Glomerular visceral epithelial cell (primary cell): Measurements from ENCODE around the gene NAIF1.
"Not testable (repeated sequence)": the region's sequence is repeated elsewhere in the genome, so short reads cannot be mapped to it uniquely, and the experiment has no call there.

Experiments
- DNase-seq: peaks from one replicate; pipeline ENCODE4 v3.0.0-alpha.2; 2016; ENCODE audit errors: extremely low spot score

NAIF1 gene

GRCh38 chr9:128087262-128087661 is 20.1 kb upstream of the NAIF1 start:
- DNase-seq, result no peak

- no peak for DNase-seq
These were observed 18.8 kb upstream of the NAIF1 start for GRCh38 chr9:128085943-128086342.

GRCh38 chr9:128084746-128085145 is 17.6 kb upstream of the NAIF1 start:
- DNase-seq, result no peak

GRCh38 chr9:128082151-128082550 is 15.0 kb upstream of the NAIF1 start:
- no peak for DNase-seq

DNA sequence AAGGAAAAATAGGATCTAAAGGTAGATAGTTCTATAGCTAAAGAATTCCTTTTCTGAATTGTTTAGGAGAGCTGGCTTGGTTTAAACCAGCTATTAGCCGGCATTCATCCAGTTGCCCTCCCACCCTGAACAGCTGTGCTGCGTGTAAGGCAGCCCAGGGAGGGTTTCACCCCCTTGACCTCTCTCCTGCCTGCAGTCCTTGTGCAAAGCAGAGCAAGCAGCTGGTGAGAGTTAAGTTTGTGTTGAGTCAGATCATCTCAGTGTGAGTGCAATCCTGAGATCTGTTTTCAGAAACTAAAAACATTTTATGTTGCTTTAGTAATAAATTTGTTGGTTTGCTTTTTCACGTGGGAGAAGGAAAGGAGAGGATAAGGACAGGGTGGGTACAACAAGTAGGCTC is 13.9 kb upstream of the NAIF1 start:
- DNase-seq, result no peak

DNA sequence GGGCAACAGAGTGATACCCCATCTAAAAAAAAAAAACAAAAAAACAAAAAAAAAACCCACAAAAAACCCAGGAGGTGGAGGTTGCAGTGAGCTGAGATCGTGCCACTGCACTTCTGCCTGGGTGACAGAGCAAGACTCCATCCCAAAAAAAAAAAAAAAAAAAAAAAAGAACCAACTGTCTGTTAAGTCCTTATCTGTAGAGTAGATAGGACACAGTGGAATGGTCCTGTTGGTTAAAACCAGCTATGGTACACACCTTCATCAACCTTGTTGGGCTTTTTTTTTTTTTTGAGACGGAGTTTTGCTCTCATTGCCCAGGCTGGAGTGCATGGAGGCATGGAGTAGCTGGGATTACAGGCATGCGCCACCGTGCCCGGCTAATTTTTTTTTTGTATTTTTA is 13.1 kb upstream of the NAIF1 start:
- DNase-seq, result no peak

GRCh38 chr9:128078504-128079434 is 11.6 kb upstream of the NAIF1 start:
- peak; percentile 48 for DNase-seq

- no peak for DNase-seq
These were observed 10.9 kb upstream of the NAIF1 start for GRCh38 chr9:128077847-128078503.

- no peak for DNase-seq
These were observed 6.2 kb upstream of the NAIF1 start for GRCh38 chr9:128073253-128073886.

DNA sequence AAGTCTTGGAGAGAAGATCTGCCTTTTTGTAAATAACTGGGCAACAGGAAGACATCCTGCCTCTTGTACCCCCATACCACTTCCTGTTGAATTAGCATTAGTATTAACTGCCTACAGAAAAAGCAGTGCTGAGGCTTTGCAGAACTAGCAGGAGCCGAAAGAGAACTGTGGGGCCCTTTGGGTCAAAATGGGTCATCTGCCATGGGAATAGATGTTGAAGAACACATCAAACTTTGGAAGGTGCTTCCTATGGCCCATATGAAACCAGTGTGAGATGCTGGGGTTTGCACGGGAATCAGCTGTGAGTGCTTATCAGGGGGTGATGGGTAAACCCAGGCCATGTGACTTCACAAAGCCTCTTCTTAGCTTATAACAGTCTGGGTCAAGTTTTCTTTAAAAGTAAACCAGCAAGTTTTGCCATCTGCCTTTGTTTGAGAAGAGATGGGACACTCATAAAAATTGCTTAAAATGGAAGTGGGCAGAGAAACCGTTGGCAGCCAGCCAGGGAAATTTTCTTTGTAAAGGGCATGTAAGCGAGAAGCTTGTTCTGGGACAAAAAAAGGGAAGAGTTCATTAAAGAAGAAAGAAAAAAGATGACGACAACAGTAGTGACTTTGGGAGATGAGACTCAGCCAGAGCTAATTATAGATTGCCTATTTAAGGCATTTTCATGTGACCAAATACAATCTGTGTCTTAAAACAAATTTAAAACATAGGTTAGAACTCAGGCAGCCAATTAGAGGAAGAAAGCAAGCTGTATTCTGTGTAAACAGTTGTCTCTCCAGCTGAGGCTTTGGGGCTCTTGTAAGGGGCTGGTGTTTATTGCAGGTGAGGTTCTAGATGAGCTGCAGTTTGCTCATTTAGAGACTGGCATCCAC is 5.3 kb upstream of the NAIF1 start:
- peak; percentile 50 for DNase-seq

DNA sequence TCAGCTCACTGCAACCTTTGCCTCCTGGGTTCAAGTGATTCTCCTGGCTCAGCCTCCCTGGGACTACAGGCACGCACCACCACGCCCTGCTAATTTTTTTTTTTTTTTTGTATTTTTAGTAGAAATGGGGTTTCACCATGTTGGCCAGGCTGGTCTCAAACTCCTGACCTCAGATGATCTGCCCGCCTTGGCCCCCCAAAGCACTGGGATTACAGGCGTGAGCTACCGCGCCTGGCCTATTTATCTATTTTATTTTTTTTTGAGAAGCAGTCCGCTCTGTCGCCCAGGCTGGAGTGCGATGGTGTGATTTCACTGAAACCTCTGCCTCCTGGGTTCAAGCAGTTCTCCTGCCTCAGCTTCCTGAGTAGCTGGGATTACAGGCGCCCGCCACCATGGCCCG is 4.4 kb upstream of the NAIF1 start:
- not testable (repeated sequence) for DNase-seq

- DNase-seq, result no peak
These were observed 3.8 kb upstream of the NAIF1 start for GRCh38 chr9:128070874-128071273.

- DNase-seq, result peak; percentile 19
These were observed 1.5 kb upstream of the NAIF1 start for GRCh38 chr9:128068386-128069205.

GRCh38 chr9:128067645-128068385 is 695 bp upstream of the NAIF1 start, which contains the start of gene SLC25A25:
TSS of gene SLC25A25 (plus strand) at chr9:128068232. CDS start at chr9:128068320, 88 bp downstream.
- peak; percentile 100 for DNase-seq

DNA sequence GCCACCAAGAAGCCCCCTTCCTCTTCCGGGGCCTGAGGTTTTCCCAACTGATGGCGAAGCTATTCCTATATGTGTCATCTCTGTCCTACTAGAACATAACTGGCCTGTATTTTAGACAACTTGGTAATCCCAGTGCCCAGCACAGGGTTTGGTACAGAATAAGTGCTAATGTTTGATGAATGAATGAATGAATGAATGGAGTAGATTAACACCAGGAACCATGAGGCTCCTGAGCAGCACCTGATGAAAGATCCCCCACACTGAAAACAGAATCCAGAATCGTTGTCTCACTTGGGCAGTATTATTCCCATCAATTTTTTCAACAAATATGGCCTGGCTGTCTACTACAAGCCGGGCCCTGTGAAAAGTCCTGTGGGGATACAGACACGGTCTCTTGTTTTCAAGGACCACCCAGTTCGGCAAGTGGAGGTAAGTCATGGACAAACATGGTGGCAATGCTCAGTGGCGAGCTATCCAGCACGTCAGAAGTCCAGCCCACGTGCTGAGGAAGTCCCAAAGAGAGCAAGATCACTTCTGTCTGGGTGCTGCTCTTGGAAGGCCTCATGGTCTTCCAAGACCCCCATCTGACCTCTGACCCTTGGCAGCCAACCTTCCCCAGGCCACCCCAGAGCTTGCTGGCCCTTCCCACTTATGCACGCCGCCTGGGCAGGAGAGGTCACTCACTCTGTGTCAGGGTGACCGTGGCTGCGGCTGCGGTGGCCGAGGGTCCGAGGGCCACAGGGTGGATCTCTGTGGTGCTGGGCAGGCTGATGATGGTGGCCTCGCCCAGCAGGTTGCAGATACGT is 1.0 kb downstream of the NAIF1 start:
- DNase-seq, result no peak

- DNase-seq, result no peak
These were observed 4.0 kb downstream of the NAIF1 start for GRCh38 chr9:128062846-128063831.

DNA sequence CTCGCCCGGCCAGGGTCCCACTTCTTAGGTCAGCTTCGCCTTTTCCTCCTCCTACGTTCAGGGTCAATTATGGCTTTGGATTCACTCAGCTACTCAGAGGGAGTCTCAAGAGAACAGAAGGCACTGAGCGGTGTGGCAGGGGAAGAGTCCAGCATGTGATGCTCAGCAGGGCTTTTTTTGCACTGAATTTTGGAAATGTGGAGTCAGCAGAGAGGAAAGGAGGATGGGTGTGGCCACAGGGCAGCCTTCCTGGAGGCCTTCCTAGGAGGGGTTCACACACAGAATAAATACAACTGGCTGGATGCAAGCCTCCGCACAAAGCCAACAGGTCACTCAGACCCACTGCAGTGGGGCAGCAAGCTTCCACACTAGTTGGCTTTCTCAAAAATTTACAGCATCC is 4.8 kb downstream of the NAIF1 start:
- DNase-seq, result no peak
